Neural cell (in vitro differentiated cells): ENCODE measurements around the gene IFNB1. TPM values are rescaled to one million over a fixed set of nuclear protein-coding genes. Genes with fewer than 3 reads are reported as not detected.

Experiments used
- H2AFZ ChIP-seq: fragments of 200-600, 300-800 bp; sonication (generic), shearing (Covaris generic); 2 replicates; pipeline ENCODE4 v1.6.0; 2014; ENCODE audit warnings: low read depth, mild to moderate bottlenecking, antibody characterized with exemption, low read length, moderate library complexity
- H3F3A ChIP-seq: fragments of 200-600 bp; shearing (Covaris generic); 2 replicates; pipeline ENCODE4 v1.6.1; 2016; ENCODE audit warnings: mild to moderate bottlenecking, moderate library complexity, mixed read lengths, antibody characterized with exemption, low read length; ENCODE audit not compliant: insufficient read depth, poor library complexity, severe bottlenecking
- H3K27ac ChIP-seq: fragments of 200-600, 300-800 bp; sonication (generic), shearing (Covaris generic); 2 replicates; pipeline ENCODE4 v1.5.1; 2014; ENCODE audit warnings: mild to moderate bottlenecking, low read length, moderate library complexity
- H3K27me3 ChIP-seq: fragments of 300-800, 200-600 bp; sonication (generic), shearing (Covaris generic); 2 replicates; pipeline ENCODE4 v1.6.0; 2014; ENCODE audit warnings: mild to moderate bottlenecking, low read depth, low read length, moderate library complexity; ENCODE audit not compliant: insufficient read depth
- H3K36me3 ChIP-seq: fragments of 300-800, 200-600 bp; sonication (generic), shearing (Covaris generic); 2 replicates; pipeline ENCODE4 v1.5.1; 2014; ENCODE audit warnings: mild to moderate bottlenecking, antibody characterized with exemption, low read length, moderate library complexity; ENCODE audit not compliant: insufficient read depth
- H3K4me2 ChIP-seq: fragments of 300-800, 200-600 bp; sonication (generic), shearing (Covaris generic); 2 replicates; pipeline ENCODE4 v1.6.0; 2014; ENCODE audit warnings: mild to moderate bottlenecking, low read length
- H3K4me3 ChIP-seq: fragments of 300-800, 200-600 bp; sonication (generic), shearing (Covaris generic); 2 replicates; pipeline ENCODE4 v1.5.1; 2014; ENCODE audit warnings: mild to moderate bottlenecking, low read length, moderate library complexity
- H3K79me2 ChIP-seq: fragments of 200-600 bp; shearing (Covaris generic); replicated peaks from 2 replicates; pipeline ENCODE4 v1.6.0; 2014; ENCODE audit warnings: mild to moderate bottlenecking, low read length, moderate library complexity; ENCODE audit not compliant: insufficient read depth
- H3K9ac ChIP-seq: fragments of 300-800, 200-600 bp; sonication (generic), shearing (Covaris generic); 2 replicates; pipeline ENCODE4 v1.6.1; 2016; ENCODE audit warnings: mild to moderate bottlenecking, low read length, mixed read lengths
- H3K9me2 ChIP-seq: fragments of 200-600 bp; shearing (Covaris generic); 2 replicates; pipeline ENCODE4 v1.6.1; 2016; ENCODE audit warnings: mild to moderate bottlenecking, low read length, mixed read lengths; ENCODE audit not compliant: insufficient read depth
- H3K9me3 ChIP-seq: fragments of 200-600, 300-800 bp; sonication (generic), shearing (Covaris generic); 2 replicates; pipeline ENCODE4 v1.6.1; 2016; ENCODE audit warnings: mild to moderate bottlenecking, mixed run types, low read length, moderate library complexity, mixed read lengths
- H4K20me1 ChIP-seq: fragments of 200-600 bp; shearing (Covaris generic); 2 replicates; pipeline ENCODE4 v1.6.1; 2016; ENCODE audit warnings: mild to moderate bottlenecking, mixed run types; ENCODE audit not compliant: insufficient read depth
- CTCF ChIP-seq: fragments of 450-650 bp; IDR thresholded peaks from 2 replicates; pipeline ENCODE4 v1.5.1; 2014; ENCODE audit warnings: antibody characterized with exemption, mild to moderate bottlenecking, moderate library complexity; ENCODE audit not compliant: poor library complexity, severe bottlenecking
- EP300 ChIP-seq: fragments of 450-650 bp; conservative IDR thresholded peaks from 2 replicates; pipeline ENCODE4 v1.6.1; 2014; ENCODE audit warnings: antibody characterized with exemption, mild to moderate bottlenecking, moderate library complexity; ENCODE audit not compliant: poor library complexity, severe bottlenecking
- EZH2 ChIP-seq: fragments of 200-600, 300-800 bp; shearing (Covaris generic), sonication (generic); IDR thresholded peaks from 2 replicates; pipeline ENCODE4 v1.6.1; 2014; ENCODE audit warnings: antibody characterized with exemption, low read length, borderline replicate concordance, mild to moderate bottlenecking; ENCODE audit not compliant: insufficient read depth, poor library complexity, severe bottlenecking
- MXI1 ChIP-seq: fragments of 450-650 bp; conservative IDR thresholded peaks from 2 replicates; pipeline ENCODE4 v1.6.1; 2014; ENCODE audit warnings: antibody characterized with exemption, mild to moderate bottlenecking; ENCODE audit not compliant: poor library complexity, severe bottlenecking
- POLR2AphosphoS5 ChIP-seq: IDR thresholded peaks from 2 replicates; pipeline ENCODE4 v1.6.1; 2012
- RAD21 ChIP-seq: fragments of 450-650 bp; conservative IDR thresholded peaks from 2 replicates; pipeline ENCODE4 v1.6.1; 2014; ENCODE audit warnings: antibody characterized with exemption, mild to moderate bottlenecking, moderate library complexity
- REST ChIP-seq: IDR thresholded peaks from 2 replicates; pipeline ENCODE4 v1.6.1; 2012; ENCODE audit warnings: borderline replicate concordance
- SMC3 ChIP-seq: fragments of 450-650 bp; conservative IDR thresholded peaks from 2 replicates; pipeline ENCODE4 v1.6.1; 2014; ENCODE audit warnings: antibody characterized with exemption, mild to moderate bottlenecking, moderate library complexity; ENCODE audit not compliant: poor library complexity
- TAF1 ChIP-seq: IDR thresholded peaks from 2 replicates; pipeline ENCODE4 v1.6.1; 2012; ENCODE audit warnings: low read depth
- polyA plus RNA-seq: library from polyadenylated mRNA; depleted of rRNA; stranded (reverse); fragments of >200 nt; gene quantifications from 2 replicates; pipeline ENCODE4 v1.2.3, GENCODE V29; 2014

The IFNB1 gene
- polyA plus RNA-seq, 1 donor from 2014 or later = not detected

- no peaks in the 10 kb centered on the region for H3K9me2 ChIP-seq
- H3F3A ChIP-seq = no peaks in the 10 kb centered on the region
- H3K9ac ChIP-seq = no peak overlapping the region
- no peak overlapping the region for H3K4me2 ChIP-seq
- H2AFZ ChIP-seq = no peak overlapping the region
- no peaks in the 10 kb centered on the region for H3K79me2 ChIP-seq
- H3K9me3 ChIP-seq = no peaks in the 10 kb centered on the region
- H3K4me3 ChIP-seq = no peak overlapping the region
- TF ChIP-seq MXI1 (no peak), EP300 (no peak), REST (no peak), TAF1 (no peak), SMC3 (no peak), EZH2 (no peak), POLR2AphosphoS5 (no peak), RAD21 (no peak), CTCF (no peak)
- no peaks in the 10 kb centered on the region for H3K27me3 ChIP-seq
- H4K20me1 ChIP-seq = no peaks in the 10 kb centered on the region
- no peaks in the 10 kb centered on the region for H3K36me3 ChIP-seq
- H3K27ac ChIP-seq = no peak overlapping the region
Observed at GRCh38 chr9:21075484-21075883, 2.3 kb downstream of the IFNB1 start.

GRCh38 chr9:21070906-21071305, 6.8 kb downstream of the IFNB1 start:
- TF ChIP-seq RAD21 (no peak), MXI1 (no peak), TAF1 (no peak), EP300 (no peak)
- H3K9me2 ChIP-seq = no peaks in the 10 kb centered on the region
- H3K9ac ChIP-seq = no peak overlapping the region
- no peaks in the 10 kb centered on the region for H3K36me3 ChIP-seq
- H3K27ac ChIP-seq = no peak overlapping the region
- H3K27me3 ChIP-seq = no peaks in the 10 kb centered on the region
- H2AFZ ChIP-seq = no peak overlapping the region
- no peak overlapping the region for H3K4me2 ChIP-seq
- H3K9me3 ChIP-seq = no peaks in the 10 kb centered on the region
- H3K4me3 ChIP-seq = no peak overlapping the region
- no peaks in the 10 kb centered on the region for H3F3A ChIP-seq
- no peaks in the 10 kb centered on the region for H4K20me1 ChIP-seq
- no peaks in the 10 kb centered on the region for H3K79me2 ChIP-seq

- Histone ChIP-seq H4K20me1 (no peaks in the 10 kb centered on the region), H3K79me2 (no peaks in the 10 kb centered on the region), H3F3A (no peaks in the 10 kb centered on the region), H3K4me3 (no peak overlapping the region), H3K27ac (no peak overlapping the region), H3K36me3 (no peaks in the 10 kb centered on the region), H3K9ac (no peak overlapping the region), H2AFZ (no peak overlapping the region), H3K9me2 (no peaks in the 10 kb centered on the region), H3K9me3 (no peaks in the 10 kb centered on the region), H3K4me2 (no peak overlapping the region), H3K27me3 (no peaks in the 10 kb centered on the region)
- no peak for TF ChIP-seq SMC3
- no peak for TF ChIP-seq RAD21
- no peak for TF ChIP-seq CTCF
- TF ChIP-seq TAF1 = no peak
Observed at GRCh38 chr9:21070171-21070571, 7.6 kb downstream of the IFNB1 start.
